Hepatocyte (in vitro differentiated cells): ENCODE results near the gene PUSL1. TPM values are rescaled to one million over a fixed set of nuclear protein-coding genes. Genes with fewer than 3 reads are reported as not detected.

Source experiments
- DNase-seq: peaks from one replicate; pipeline ENCODE4 v3.0.0-alpha.2; 2016; ENCODE audit warnings: low spot score
- H2AFZ ChIP-seq: fragments of 200-600 bp; sonication (generic); 2 replicates; pipeline ENCODE4 v1.6.0; 2016; ENCODE audit warnings: antibody characterized with exemption, mild to moderate bottlenecking
- H3K27ac ChIP-seq: fragments of 200-600 bp; sonication (generic); 2 replicates; pipeline ENCODE4 v1.5.1; 2016; ENCODE audit warnings: mild to moderate bottlenecking
- H3K27me3 ChIP-seq: fragments of 200-600 bp; sonication (generic); 2 replicates; pipeline ENCODE4 v1.6.1; 2016
- H3K36me3 ChIP-seq: fragments of 200-600 bp; sonication (generic); replicated peaks from 2 replicates; pipeline ENCODE4 v1.5.1; 2016; ENCODE audit warnings: low read depth; ENCODE audit not compliant: insufficient read depth
- H3K4me1 ChIP-seq: fragments of 200-600 bp; sonication (generic); 2 replicates; pipeline ENCODE4 v1.5.1; 2016; ENCODE audit warnings: mild to moderate bottlenecking, moderate library complexity; ENCODE audit not compliant: insufficient read depth
- H3K4me2 ChIP-seq: fragments of 200-600 bp; sonication (generic); 2 replicates; pipeline ENCODE4 v1.6.0; 2016
- H3K4me3 ChIP-seq: fragments of 200-600 bp; sonication (generic); 2 replicates; pipeline ENCODE4 v1.5.1; 2016; ENCODE audit warnings: mild to moderate bottlenecking
- H3K79me2 ChIP-seq: fragments of 200-600 bp; sonication (generic); 2 replicates; pipeline ENCODE4 v1.6.0; 2017; ENCODE audit warnings: mild to moderate bottlenecking
- H3K9me2 ChIP-seq: fragments of 200-600 bp; sonication (generic); replicated peaks from 2 replicates; pipeline ENCODE4 v1.6.0; 2017; ENCODE audit warnings: mild to moderate bottlenecking; ENCODE audit not compliant: insufficient read depth
- H3K9me3 ChIP-seq: fragments of 200-600 bp; sonication (generic); 2 replicates; pipeline ENCODE4 v1.5.1; 2016; ENCODE audit warnings: low read depth, mild to moderate bottlenecking
- H4K20me1 ChIP-seq: fragments of 200-600 bp; sonication (generic); 2 replicates; pipeline ENCODE4 v1.6.0; 2016; ENCODE audit warnings: mild to moderate bottlenecking; ENCODE audit not compliant: insufficient read depth, poor library complexity, severe bottlenecking
- EZH2 ChIP-seq: fragments of 200-600 bp; sonication (generic); IDR thresholded peaks from 2 replicates; pipeline ENCODE4 v1.6.1; 2016; ENCODE audit warnings: antibody characterized with exemption, mild to moderate bottlenecking, borderline replicate concordance
- EZH2phosphoT487 ChIP-seq: fragments of 200-600 bp; sonication (generic); IDR thresholded peaks from one replicate; pipeline ENCODE4 v1.6.1; 2018; ENCODE audit warnings: antibody characterized with exemption, mild to moderate bottlenecking, low read depth, moderate library complexity; ENCODE audit not compliant: unreplicated experiment, severe bottlenecking
- WGBS: methylation state at CpG from one replicate; pipeline ENCODE4 v1.1.6; 2016; ENCODE audit warnings: low lambda C conversion rate; ENCODE audit errors: missing lambda C conversion rate; 5-methylcytosine and 5-hydroxymethylcytosine counted together
- polyA plus RNA-seq: library from polyadenylated mRNA; unstranded; fragments of >200 nt; fragmentation: Nextera tagmentation; extraction: Ambion mirVana; gene quantifications from 2 replicates; pipeline ENCODE4 v1.2.1, GENCODE V29; 2016
- total RNA-seq: library from RNA; depleted of rRNA; stranded (reverse); fragments of >200 nt; gene quantifications from 2 replicates; pipeline ENCODE4 v1.2.3, GENCODE V29; 2014
- TF ChIP-seq, protein P1 (sequence below): fragments of 200-600 bp; sonication (generic); IDR thresholded peaks from 2 replicates; pipeline ENCODE4 v1.5.1; 2016; ENCODE audit warnings: antibody characterized with exemption, mild to moderate bottlenecking; ENCODE audit not compliant: poor library complexity

PUSL1 gene
- total and polyA plus RNA-seq, 2 experiments from 2014 or later: 27.7 to 37.2 TPM

GRCh38 chr1:1302951-1303509, 5.4 kb upstream of the PUSL1 start:
- Histone ChIP-seq H3K9me2 (no peaks in the 10 kb centered on the region), H3K79me2 (peaks cover 45% of the 10 kb centered on the region), H4K20me1 (peaks cover 33% of the 10 kb centered on the region), H3K36me3 (no peaks in the 10 kb centered on the region), H3K4me2 (no peak overlapping the region), H3K27ac (no peak overlapping the region), H3K9me3 (no peaks in the 10 kb centered on the region), H3K4me1 (peaks cover 31% of the 10 kb centered on the region), H3K27me3 (no peaks in the 10 kb centered on the region), H2AFZ (no peak overlapping the region), H3K4me3 (no peak overlapping the region)
- no peak for TF ChIP-seq EZH2phosphoT487
- TF ChIP-seq, protein P1, sequence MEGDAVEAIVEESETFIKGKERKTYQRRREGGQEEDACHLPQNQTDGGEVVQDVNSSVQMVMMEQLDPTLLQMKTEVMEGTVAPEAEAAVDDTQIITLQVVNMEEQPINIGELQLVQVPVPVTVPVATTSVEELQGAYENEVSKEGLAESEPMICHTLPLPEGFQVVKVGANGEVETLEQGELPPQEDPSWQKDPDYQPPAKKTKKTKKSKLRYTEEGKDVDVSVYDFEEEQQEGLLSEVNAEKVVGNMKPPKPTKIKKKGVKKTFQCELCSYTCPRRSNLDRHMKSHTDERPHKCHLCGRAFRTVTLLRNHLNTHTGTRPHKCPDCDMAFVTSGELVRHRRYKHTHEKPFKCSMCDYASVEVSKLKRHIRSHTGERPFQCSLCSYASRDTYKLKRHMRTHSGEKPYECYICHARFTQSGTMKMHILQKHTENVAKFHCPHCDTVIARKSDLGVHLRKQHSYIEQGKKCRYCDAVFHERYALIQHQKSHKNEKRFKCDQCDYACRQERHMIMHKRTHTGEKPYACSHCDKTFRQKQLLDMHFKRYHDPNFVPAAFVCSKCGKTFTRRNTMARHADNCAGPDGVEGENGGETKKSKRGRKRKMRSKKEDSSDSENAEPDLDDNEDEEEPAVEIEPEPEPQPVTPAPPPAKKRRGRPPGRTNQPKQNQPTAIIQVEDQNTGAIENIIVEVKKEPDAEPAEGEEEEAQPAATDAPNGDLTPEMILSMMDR: no peak
- no peak for TF ChIP-seq EZH2
- 93% methylated on average over 28 of the region's 31 CpGs for WGBS
- no peak for DNase-seq

GRCh38 chr1:1303736-1304135, 4.7 kb upstream of the PUSL1 start:
- WGBS: 87% methylated on average over 13 of the region's 13 CpGs
- Histone ChIP-seq H3K4me1 (peaks cover 31% of the 10 kb centered on the region), H3K79me2 (peaks cover 45% of the 10 kb centered on the region), H3K27me3 (no peaks in the 10 kb centered on the region), H3K4me2 (peak overlapping the region; percentile 99), H4K20me1 (peaks cover 33% of the 10 kb centered on the region), H3K9me2 (no peaks in the 10 kb centered on the region), H3K27ac (no peak overlapping the region), H2AFZ (no peak overlapping the region), H3K9me3 (no peaks in the 10 kb centered on the region), H3K36me3 (no peaks in the 10 kb centered on the region), H3K4me3 (no peak overlapping the region)
- DNase-seq: no peak
- TF ChIP-seq EZH2phosphoT487 (no peak), EZH2 (no peak)
- TF ChIP-seq, protein P1: no peak

- H3K27ac ChIP-seq: peak overlapping the region; percentile 93
- H3K9me3 ChIP-seq: no peaks in the 10 kb centered on the region
- H3K4me3 ChIP-seq: peak overlapping the region; percentile 15
- no peaks in the 10 kb centered on the region for H3K36me3 ChIP-seq
- peaks cover 29% of the 10 kb centered on the region for H4K20me1 ChIP-seq
- peaks cover 54% of the 10 kb centered on the region for H3K79me2 ChIP-seq
- H3K27me3 ChIP-seq: no peaks in the 10 kb centered on the region
- peaks cover 37% of the 10 kb centered on the region for H3K4me1 ChIP-seq
- DNase-seq: peak; percentile 89
- 30% methylated on average over 29 of the region's 29 CpGs for WGBS
- no peak overlapping the region for H2AFZ ChIP-seq
- H3K9me2 ChIP-seq: no peaks in the 10 kb centered on the region
- no peak for TF ChIP-seq EZH2
- TF ChIP-seq, protein P1: no peak
- no peak for TF ChIP-seq EZH2phosphoT487
- H3K4me2 ChIP-seq: peak overlapping the region; percentile 99
Measured at GRCh38 chr1:1304331-1305299, 3.8 kb upstream of the PUSL1 start.
